ENCODE measurements around the gene DAPL1.
"Not testable (repeated sequence)": the region's sequence is repeated elsewhere in the genome, so short reads cannot be mapped to it uniquely, and the experiment has no call there.

DNA sequence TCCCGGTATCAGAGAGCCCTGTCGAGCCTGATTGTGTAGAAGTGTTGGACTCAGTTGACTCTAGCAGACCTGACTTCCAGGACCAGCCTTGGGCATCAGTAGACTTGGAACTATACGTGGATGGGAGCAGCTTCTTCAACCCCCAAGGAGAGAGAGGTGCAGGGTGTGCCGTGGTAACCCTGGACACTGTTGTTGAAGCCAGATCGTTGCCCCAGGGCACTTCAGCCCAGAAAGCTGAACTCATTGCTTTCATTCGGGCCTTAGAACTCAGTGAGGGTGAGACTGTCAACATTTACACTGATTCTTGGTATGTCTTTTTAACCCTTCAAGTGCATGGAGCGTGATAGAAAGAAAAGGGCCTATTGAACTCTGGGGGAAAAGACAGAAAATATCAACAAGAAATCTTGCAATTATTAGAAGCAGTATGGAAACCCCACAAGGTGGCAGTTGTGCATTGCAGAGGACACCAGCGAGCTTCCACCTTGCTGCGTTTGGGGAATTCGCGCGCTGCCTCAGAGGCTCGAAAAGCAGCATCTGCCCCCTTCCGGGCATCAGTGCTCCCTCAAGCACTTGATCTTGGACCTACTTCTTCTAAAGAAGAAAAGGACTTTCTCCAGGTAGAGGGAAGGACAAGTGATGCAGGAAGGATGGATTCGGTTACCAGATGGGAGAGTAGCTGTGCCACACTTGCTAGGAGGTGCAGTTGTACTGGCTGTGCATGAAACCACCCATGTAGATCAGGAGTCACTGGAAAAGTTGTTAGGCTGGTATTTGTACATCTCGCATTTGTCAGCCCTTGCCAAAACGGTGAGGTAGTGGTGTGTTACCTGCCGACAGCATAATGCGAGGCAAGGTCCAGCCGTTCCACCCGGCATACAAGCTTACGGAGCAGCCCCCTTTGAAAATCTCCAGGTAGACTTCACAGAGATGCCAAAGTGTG lies 53.2 kb downstream of the DAPL1 start:
- TF ChIP-seq, protein P1, sequence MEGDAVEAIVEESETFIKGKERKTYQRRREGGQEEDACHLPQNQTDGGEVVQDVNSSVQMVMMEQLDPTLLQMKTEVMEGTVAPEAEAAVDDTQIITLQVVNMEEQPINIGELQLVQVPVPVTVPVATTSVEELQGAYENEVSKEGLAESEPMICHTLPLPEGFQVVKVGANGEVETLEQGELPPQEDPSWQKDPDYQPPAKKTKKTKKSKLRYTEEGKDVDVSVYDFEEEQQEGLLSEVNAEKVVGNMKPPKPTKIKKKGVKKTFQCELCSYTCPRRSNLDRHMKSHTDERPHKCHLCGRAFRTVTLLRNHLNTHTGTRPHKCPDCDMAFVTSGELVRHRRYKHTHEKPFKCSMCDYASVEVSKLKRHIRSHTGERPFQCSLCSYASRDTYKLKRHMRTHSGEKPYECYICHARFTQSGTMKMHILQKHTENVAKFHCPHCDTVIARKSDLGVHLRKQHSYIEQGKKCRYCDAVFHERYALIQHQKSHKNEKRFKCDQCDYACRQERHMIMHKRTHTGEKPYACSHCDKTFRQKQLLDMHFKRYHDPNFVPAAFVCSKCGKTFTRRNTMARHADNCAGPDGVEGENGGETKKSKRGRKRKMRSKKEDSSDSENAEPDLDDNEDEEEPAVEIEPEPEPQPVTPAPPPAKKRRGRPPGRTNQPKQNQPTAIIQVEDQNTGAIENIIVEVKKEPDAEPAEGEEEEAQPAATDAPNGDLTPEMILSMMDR (IDR thresholded peaks at IDR 0.05): not testable (repeated sequence)
- TF ChIP-seq EZH2 (IDR thresholded peaks at IDR 0.05; ENCODE audit: borderline replicate concordance, insufficient read depth, low read depth, low read length, poor library complexity, severe bottlenecking): not testable (repeated sequence)

Measured in B cell (primary cell).